IMR-90 (cell line): ENCODE results near the gene FAM83C. TPM values are rescaled to one million over a fixed set of nuclear protein-coding genes. Genes with fewer than 3 reads are reported as not detected.

Experiments
- ATAC-seq: fragments of 200-7000 bp; cut with Tn5 transposase; 2 replicates; pipeline ENCODE4 v1.9.1; 2020; ENCODE audit warnings: low read depth, mild to moderate bottlenecking, moderate library complexity
- BruUV-seq: library from RNA; stranded (reverse); fragments of 400-500 nt; replicated peaks from 2 replicates; lab custom pipeline; 2021; lab: Mats Ljungman, UMichigan
- CTCF ChIA-PET: fragments of 300-600 bp; formaldehyde crosslinking; extraction: SDS; loops from one replicate; lab custom pipeline; 2021; ENCODE audit warnings: antibody characterized with exemption; lab: Yijun Ruan, JAX
- POLR2A ChIA-PET: fragments of 300-600 bp; sonication (Branson Sonifier 250); formaldehyde crosslinking; loops from one replicate; lab custom pipeline; 2022; ENCODE audit warnings: antibody characterized with exemption; ENCODE audit not compliant: unreplicated experiment; lab: Charles Lee
- DNase-seq: peaks from one replicate; pipeline ENCODE4 v3.0.0; 2013
- H2AFZ ChIP-seq: replicated peaks from 2 replicates; pipeline ENCODE3; 2013; ENCODE audit warnings: low read length, mild to moderate bottlenecking; ENCODE audit not compliant: poor library complexity
- H2AK5ac ChIP-seq: 2 replicates; pipeline ENCODE4 v1.6.1; 2013; ENCODE audit warnings: low read depth, low read length, inconsistent platforms
- H2AK9ac ChIP-seq: replicated peaks from 2 replicates; pipeline ENCODE3; 2013; ENCODE audit warnings: mild to moderate bottlenecking, low read depth, low read length, moderate library complexity; ENCODE audit not compliant: poor library complexity
- H2BK120ac ChIP-seq: 2 replicates; pipeline ENCODE4 v1.6.1; 2013; ENCODE audit warnings: low read depth, low read length, inconsistent platforms
- H2BK15ac ChIP-seq: 3 replicates; pipeline ENCODE4 v1.6.1; 2013; ENCODE audit warnings: low read depth, low read length, inconsistent platforms
- H2BK20ac ChIP-seq: 2 replicates; pipeline ENCODE4 v1.6.1; 2013; ENCODE audit warnings: low read depth, mild to moderate bottlenecking, inconsistent platforms, low read length, moderate library complexity
- H2BK5ac ChIP-seq: 2 replicates; pipeline ENCODE4 v1.6.1; 2013; ENCODE audit warnings: mild to moderate bottlenecking, low read depth, low read length, inconsistent platforms; ENCODE audit not compliant: poor library complexity, severe bottlenecking
- H3K14ac ChIP-seq: replicated peaks from 2 replicates; pipeline ENCODE4 v1.6.1; 2013; ENCODE audit warnings: low read depth, low read length, inconsistent platforms
- H3K18ac ChIP-seq: 2 replicates; pipeline ENCODE4 v1.6.1; 2013; ENCODE audit warnings: low read depth, low read length, control low read depth
- H3K23ac ChIP-seq: 2 replicates; pipeline ENCODE4 v1.6.1; 2013; ENCODE audit warnings: low read depth, low read length, inconsistent platforms
- H3K27ac ChIP-seq: 2 replicates; pipeline ENCODE4 v1.5.1; 2013; ENCODE audit warnings: mild to moderate bottlenecking, control low read depth, low read length; ENCODE audit not compliant: insufficient read depth
- H3K27me3 ChIP-seq: 2 replicates; pipeline ENCODE4 v1.6.1; 2013; ENCODE audit warnings: low read length; ENCODE audit not compliant: control insufficient read depth, insufficient read depth
- H3K36me3 ChIP-seq: 2 replicates; pipeline ENCODE4 v1.6.1; 2013; ENCODE audit warnings: low read length, mixed read lengths; ENCODE audit not compliant: control insufficient read depth, insufficient read depth
- H3K4ac ChIP-seq: 2 replicates; pipeline ENCODE4 v1.6.1; 2013; ENCODE audit warnings: low read depth, low read length, inconsistent platforms
- H3K4me1 ChIP-seq: 2 replicates; pipeline ENCODE4 v1.6.1; 2013; ENCODE audit warnings: low read length, mixed read lengths; ENCODE audit not compliant: control insufficient read depth, insufficient read depth
- H3K4me2 ChIP-seq: 2 replicates; pipeline ENCODE4 v1.6.1; 2013; ENCODE audit warnings: low read depth, mild to moderate bottlenecking, control low read depth, low read length, moderate library complexity
- H3K4me3 ChIP-seq: 2 replicates; pipeline ENCODE4 v1.5.1; 2013; ENCODE audit warnings: low read depth, mild to moderate bottlenecking, control low read depth, low read length, moderate library complexity; ENCODE audit not compliant: insufficient read depth
- H3K56ac ChIP-seq: 2 replicates; pipeline ENCODE4 v1.6.1; 2013; ENCODE audit warnings: low read length, inconsistent platforms; ENCODE audit not compliant: insufficient read depth; ENCODE audit errors: extremely low read depth
- H3K79me1 ChIP-seq, 2 experiments: 2 replicates each; pipeline ENCODE4 v1.6.1; 2013; ENCODE audit warnings: low read length in 2 of 2, inconsistent platforms in 1 of 2, low read depth in 1 of 2
- H3K9ac ChIP-seq: 2 replicates; pipeline ENCODE4 v1.6.1; 2013; ENCODE audit warnings: low read depth, low read length, control low read depth
- H3K9me1 ChIP-seq: 2 replicates; pipeline ENCODE4 v1.6.1; 2013; ENCODE audit warnings: low read length, inconsistent platforms; ENCODE audit not compliant: insufficient read depth
- H3K9me3 ChIP-seq: 2 replicates; pipeline ENCODE4 v1.6.1; 2013; ENCODE audit warnings: low read length; ENCODE audit not compliant: control insufficient read depth, insufficient read depth
- H4K20me1 ChIP-seq: 2 replicates; pipeline ENCODE4 v1.6.1; 2013; ENCODE audit warnings: low read length, inconsistent platforms; ENCODE audit not compliant: insufficient read depth
- H4K5ac ChIP-seq: 2 replicates; pipeline ENCODE4 v1.6.1; 2013; ENCODE audit warnings: mild to moderate bottlenecking, low read depth, low read length, control low read depth
- H4K8ac ChIP-seq, 2 experiments: 2 replicates each; pipeline ENCODE4 v1.6.1; 2013; ENCODE audit warnings: low read depth in 2 of 2, low read length in 2 of 2, control low read depth in 1 of 2, inconsistent platforms in 1 of 2
- H4K91ac ChIP-seq: 2 replicates; pipeline ENCODE4 v1.6.1; 2013; ENCODE audit warnings: low read depth, low read length, inconsistent platforms; ENCODE audit not compliant: insufficient read depth
- BHLHE40 ChIP-seq: fragments of 150-350 bp; IDR thresholded peaks from 2 replicates; pipeline ENCODE4 v1.6.1; 2016; ENCODE audit warnings: mild to moderate bottlenecking, low read depth, low read length
- CHD1 ChIP-seq: IDR thresholded peaks from 2 replicates; pipeline ENCODE4 v1.6.1; 2012; ENCODE audit warnings: low read depth, low read length, improper control_type of control experiment
- FOS ChIP-seq: fragments of 150-350 bp; IDR thresholded peaks from 2 replicates; pipeline ENCODE4 v1.6.1; 2016; ENCODE audit warnings: low read depth, low read length
- MAFK ChIP-seq: IDR thresholded peaks from 2 replicates; pipeline ENCODE4 v1.6.1; 2012; ENCODE audit warnings: low read depth, low read length, improper control_type of control experiment
- MXI1 ChIP-seq: IDR thresholded peaks from 2 replicates; pipeline ENCODE4 v1.6.1; 2012; ENCODE audit warnings: low read depth, mild to moderate bottlenecking, low read length, moderate library complexity, borderline replicate concordance
- NFE2L2 ChIP-seq: fragments of 150-350 bp; IDR thresholded peaks from 2 replicates; pipeline ENCODE4 v1.6.1; 2016; ENCODE audit warnings: low read depth, mild to moderate bottlenecking, low read length
- POLR2A ChIP-seq: IDR thresholded peaks from 2 replicates; pipeline ENCODE4 v1.6.1; 2012; ENCODE audit warnings: mild to moderate bottlenecking, low read depth, low read length
- RAD21 ChIP-seq: IDR thresholded peaks from 2 replicates; pipeline ENCODE4 v1.6.1; 2012; ENCODE audit warnings: low read length, improper control_type of control experiment
- RCOR1 ChIP-seq: IDR thresholded peaks from 2 replicates; pipeline ENCODE4 v1.6.1; 2012; ENCODE audit warnings: mild to moderate bottlenecking, low read length, improper control_type of control experiment; ENCODE audit not compliant: insufficient replicate concordance
- SMC3 ChIP-seq: fragments of 150-350 bp; IDR thresholded peaks from 2 replicates; pipeline ENCODE4 v1.6.1; 2016; ENCODE audit warnings: low read depth, mild to moderate bottlenecking, antibody characterized with exemption, low read length, moderate library complexity
- WGBS, 2 experiments: methylation state at CpG; one replicate each; pipeline versions ENCODE4 v1.1.5 to v1.1.7; 2013; ENCODE audit warnings: missing lambda C conversion rate in 2 of 2; ENCODE audit not compliant: insufficient read length in 1 of 2; ENCODE audit errors: extremely low coverage in 2 of 2; 5-methylcytosine and 5-hydroxymethylcytosine counted together
- dilution Hi-C: fragments of 300-500 bp; cut with HindIII; formaldehyde crosslinking; loops from one replicate; pipeline ENCODE4 v1.14.3; 2018; ENCODE audit warnings: low sequenced_read_pairs; ENCODE audit not compliant: unreplicated experiment
- in situ Hi-C: fragments of 300-500 bp; cut with MboI; formaldehyde crosslinking; loops from 3 replicates; pipeline ENCODE4 v1.14.3; 2019; ENCODE audit warnings: low sequenced_read_pairs, inconsistent platforms, mixed read lengths
- intact Hi-C: fragments of 100-400 bp; cut with micrococcal nuclease; formaldehyde crosslinking; loops from 2 replicates; pipeline ENCODE4 v1.10.0; 2022
- polyA plus RNA-seq, 3 experiments: library from polyadenylated mRNA; depleted of rRNA; stranded (reverse); fragments of >200 nt; gene quantifications; 2 replicates each; pipeline ENCODE4 v1.2.3, GENCODE V29; 2012; ENCODE audit warnings: low replicate concordance in 1 of 3
- total RNA-seq: library from RNA; depleted of rRNA; stranded (reverse); fragments of >200 nt; gene quantifications from 2 replicates; pipeline ENCODE4 v1.2.3, GENCODE V29; 2012
- TF ChIP-seq, protein P1 (sequence below): fragments of 150-350 bp; IDR thresholded peaks from 2 replicates; pipeline ENCODE4 v1.6.1; 2016; ENCODE audit warnings: low read depth, mild to moderate bottlenecking, low read length, moderate library complexity, borderline replicate concordance
- TF ChIP-seq, protein P2 (sequence below): fragments of 150-350 bp; IDR thresholded peaks from 2 replicates; pipeline ENCODE4 v1.6.1; 2017; ENCODE audit warnings: mild to moderate bottlenecking, antibody characterized with exemption, low read length, low read depth

FAM83C gene
- total and polyA plus RNA-seq, 2 of the 4 experiments (the other 2 are of a cell fraction): 0.02 TPM; not detected in 1

DNA sequence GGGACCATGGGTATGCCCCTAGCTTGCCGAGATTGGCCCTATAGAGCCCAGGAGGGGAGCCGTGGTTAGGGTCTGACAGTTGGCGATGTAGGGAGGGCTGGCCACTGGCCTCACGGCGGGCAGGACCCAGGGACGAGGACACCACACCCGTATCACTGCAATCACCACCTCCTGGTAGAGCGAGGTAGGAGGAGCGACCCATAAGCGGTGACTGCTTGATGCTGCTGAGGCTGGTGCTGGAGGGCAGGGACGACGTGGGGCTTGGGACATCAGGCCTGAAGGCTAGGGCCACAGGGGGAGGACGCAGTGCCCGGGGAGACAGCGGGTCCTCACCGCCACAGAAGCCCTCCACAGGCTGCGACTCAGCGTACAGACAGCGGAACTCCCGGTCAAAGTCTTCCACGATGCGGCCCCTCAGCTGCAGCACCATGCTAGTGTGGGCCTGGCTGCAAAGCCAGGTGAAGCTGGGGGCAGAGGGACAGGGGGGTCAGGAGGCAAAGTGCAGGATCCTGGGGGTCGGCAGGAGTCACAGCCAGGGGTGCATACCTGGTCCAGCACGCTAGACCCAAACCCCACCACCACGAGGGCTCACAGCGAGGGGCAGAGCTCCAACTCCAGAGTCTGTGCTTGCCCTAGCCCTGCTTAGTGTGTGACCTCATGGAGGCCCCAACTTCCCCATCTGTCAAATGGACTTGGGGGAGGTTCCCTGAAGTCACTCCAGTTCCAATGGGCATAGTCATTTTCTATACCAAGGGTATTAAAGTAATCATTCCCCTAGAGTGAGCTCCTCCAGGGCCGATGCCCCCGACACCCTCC lies 4.5 kb downstream of the FAM83C start (continued):
- TF ChIP-seq, protein P1, sequence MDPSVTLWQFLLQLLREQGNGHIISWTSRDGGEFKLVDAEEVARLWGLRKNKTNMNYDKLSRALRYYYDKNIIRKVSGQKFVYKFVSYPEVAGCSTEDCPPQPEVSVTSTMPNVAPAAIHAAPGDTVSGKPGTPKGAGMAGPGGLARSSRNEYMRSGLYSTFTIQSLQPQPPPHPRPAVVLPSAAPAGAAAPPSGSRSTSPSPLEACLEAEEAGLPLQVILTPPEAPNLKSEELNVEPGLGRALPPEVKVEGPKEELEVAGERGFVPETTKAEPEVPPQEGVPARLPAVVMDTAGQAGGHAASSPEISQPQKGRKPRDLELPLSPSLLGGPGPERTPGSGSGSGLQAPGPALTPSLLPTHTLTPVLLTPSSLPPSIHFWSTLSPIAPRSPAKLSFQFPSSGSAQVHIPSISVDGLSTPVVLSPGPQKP: no peak

DNA sequence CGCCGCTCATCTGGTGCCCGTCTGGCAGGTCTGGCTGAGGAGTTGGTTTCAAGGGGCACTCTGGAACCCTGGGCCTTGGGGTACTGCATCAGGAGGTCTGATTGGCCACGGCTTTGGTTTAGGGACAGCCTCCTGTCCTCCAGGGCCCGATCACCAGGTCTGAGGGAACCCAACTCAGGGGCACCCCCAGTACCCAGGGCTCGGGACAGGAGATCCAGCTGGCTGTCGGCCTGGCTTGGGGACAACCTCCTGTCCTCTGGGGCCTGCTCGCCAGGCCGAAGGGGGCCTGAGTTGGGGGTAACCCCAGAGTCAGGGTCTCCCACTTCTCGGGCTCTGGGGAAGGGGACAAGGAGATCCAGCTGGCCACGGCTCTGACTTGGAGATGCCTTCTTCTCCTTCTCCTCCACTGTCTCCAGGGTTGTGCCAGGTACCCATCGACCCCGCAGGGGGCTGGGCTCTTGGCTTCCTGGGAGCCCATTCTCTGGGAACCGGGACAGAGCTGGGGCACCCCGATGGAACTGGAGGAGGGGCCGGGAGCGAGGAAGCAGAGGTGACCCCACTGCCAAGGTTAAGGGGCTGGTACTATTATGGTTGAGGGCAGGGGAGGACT lies 5.2 kb downstream of the FAM83C start:
- no peak overlapping the region for H2AFZ ChIP-seq
- H4K20me1 ChIP-seq: 0 out of 2 replicates have a peak, but pooled peaks cover 4% of the 10 kb centered on the region
- H3K56ac ChIP-seq: no peak overlapping the region
- no peak overlapping the region for H4K5ac ChIP-seq
- H2AK5ac ChIP-seq: peak overlapping the region; percentile 12; the same call in 1 of the 2 replicates
- ChIA-PET CTCF (no interaction called here), POLR2A (no interaction called here)
- 100% methylated on average over 2 of the region's 17 CpGs; no CpG with 5 or more reads in 1 of the 2 experiments for WGBS, 2 experiments
- no peak overlapping the region for H4K91ac ChIP-seq
- ATAC-seq: no peak
- H3K4me2 ChIP-seq: no peak overlapping the region
- no peak overlapping the region for H3K9ac ChIP-seq
- no peak overlapping the region for H2BK15ac ChIP-seq
- H3K9me1 ChIP-seq: peaks cover 9% of the 10 kb centered on the region
- no peaks in the 10 kb centered on the region for H3K27me3 ChIP-seq
- no peak for DNase-seq
- no peak overlapping the region for H2BK120ac ChIP-seq
- intact Hi-C loops: no loop called here
- H3K36me3 ChIP-seq: no peaks in the 10 kb centered on the region
- H3K27ac ChIP-seq: no peak overlapping the region
- H3K79me1 ChIP-seq: peaks cover 0 to 39% of the 10 kb centered on the region in 2 experiments; a peak in 3 of 4 replicates
- H3K4ac ChIP-seq: no peak overlapping the region
- H3K4me1 ChIP-seq: peaks cover 5% of the 10 kb centered on the region
- no peak overlapping the region for H3K23ac ChIP-seq
- in situ Hi-C loops: no loop called here
- no TSS peak for BruUV-seq
- no peaks in the 10 kb centered on the region for H3K9me3 ChIP-seq
- H3K14ac ChIP-seq: no peak overlapping the region
- no peak overlapping the region for H3K18ac ChIP-seq
- dilution Hi-C loops: no loop called here
- H3K4me3 ChIP-seq: no peak overlapping the region
- H2AK9ac ChIP-seq: peak overlapping the region; percentile 85
- H2BK5ac ChIP-seq: no peak overlapping the region
- H4K8ac ChIP-seq: no peak overlapping the region
- H2BK20ac ChIP-seq: no peak overlapping the region
- TF ChIP-seq MAFK (no peak), MXI1 (no peak), NFE2L2 (no peak), CHD1 (no peak), POLR2A (no peak), RCOR1 (no peak), FOS (no peak), SMC3 (no peak), RAD21 (no peak), BHLHE40 (no peak)
- TF ChIP-seq, protein P2, sequence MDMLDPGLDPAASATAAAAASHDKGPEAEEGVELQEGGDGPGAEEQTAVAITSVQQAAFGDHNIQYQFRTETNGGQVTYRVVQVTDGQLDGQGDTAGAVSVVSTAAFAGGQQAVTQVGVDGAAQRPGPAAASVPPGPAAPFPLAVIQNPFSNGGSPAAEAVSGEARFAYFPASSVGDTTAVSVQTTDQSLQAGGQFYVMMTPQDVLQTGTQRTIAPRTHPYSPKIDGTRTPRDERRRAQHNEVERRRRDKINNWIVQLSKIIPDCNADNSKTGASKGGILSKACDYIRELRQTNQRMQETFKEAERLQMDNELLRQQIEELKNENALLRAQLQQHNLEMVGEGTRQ: no peak
- TF ChIP-seq, protein P1: no peak
